ENCODE results near the gene GRK6.
"Not testable (repeated sequence)": the region's sequence is repeated elsewhere in the genome, so short reads cannot be mapped to it uniquely, and the experiment has no call there.

Gene GRK6

GRCh38 chr5:177396078-177396477, 30.4 kb upstream of the GRK6 start:
- DNase-seq = no peak
- in situ Hi-C loops (cut with HindIII; ENCODE audit: low pct_ligation_motif_present, low pct_unique_long_range_greater_than_20kb, low sequenced_read_pairs) = no loop called here

- no peak for DNase-seq
- in situ Hi-C loops (cut with HindIII; ENCODE audit: low pct_ligation_motif_present, low pct_unique_long_range_greater_than_20kb, low sequenced_read_pairs) = no loop called here
Observed at GRCh38 chr5:177396807-177397206, 29.7 kb upstream of the GRK6 start.

- in situ Hi-C loops (cut with HindIII; ENCODE audit: low pct_ligation_motif_present, low pct_unique_long_range_greater_than_20kb, low sequenced_read_pairs) = no loop called here
Observed at GRCh38 chr5:177397875-177398390, 28.5 kb upstream of the GRK6 start.

GRCh38 chr5:177399997-177400868, 26.2 kb upstream of the GRK6 start, which contains the start of gene PFN3:
TSS of gene PFN3 (minus strand) at chr5:177400661. CDS start at chr5:177400576, 85 bp downstream.
- no peak for DNase-seq
- in situ Hi-C loops (cut with HindIII; ENCODE audit: low pct_ligation_motif_present, low pct_unique_long_range_greater_than_20kb, low sequenced_read_pairs) = no loop called here

More at GRCh38 chr5:177397875-177398390, 28.5 kb upstream of the GRK6 start:
- no peak for DNase-seq

- in situ Hi-C loops (cut with HindIII; ENCODE audit: low pct_ligation_motif_present, low pct_unique_long_range_greater_than_20kb, low sequenced_read_pairs) = no loop called here
- peak; percentile 84 for DNase-seq
Observed at GRCh38 chr5:177402271-177403043, 24.0 kb upstream of the GRK6 start.

GRCh38 chr5:177403102-177403791, 23.2 kb upstream of the GRK6 start:
- in situ Hi-C loops (cut with HindIII; ENCODE audit: low pct_ligation_motif_present, low pct_unique_long_range_greater_than_20kb, low sequenced_read_pairs) = no loop called here
- peak; percentile 43 for DNase-seq

- peak; percentile 74 for DNase-seq
- in situ Hi-C loops (cut with HindIII; ENCODE audit: low pct_ligation_motif_present, low pct_unique_long_range_greater_than_20kb, low sequenced_read_pairs) = no loop called here
Observed at GRCh38 chr5:177403792-177404640, 22.5 kb upstream of the GRK6 start.

GRCh38 chr5:177404641-177405179, 21.8 kb upstream of the GRK6 start:
- no peak for DNase-seq

GRCh38 chr5:177405312-177405711, 21.2 kb upstream of the GRK6 start:
- in situ Hi-C loops (cut with HindIII; ENCODE audit: low pct_ligation_motif_present, low pct_unique_long_range_greater_than_20kb, low sequenced_read_pairs) = no loop called here
- DNase-seq = no peak

More at GRCh38 chr5:177404641-177405179, 21.8 kb upstream of the GRK6 start:
- in situ Hi-C loops (cut with HindIII; ENCODE audit: low pct_ligation_motif_present, low pct_unique_long_range_greater_than_20kb, low sequenced_read_pairs) = no loop called here

- in situ Hi-C loops (cut with HindIII; ENCODE audit: low pct_ligation_motif_present, low pct_unique_long_range_greater_than_20kb, low sequenced_read_pairs) = no loop called here
Observed at GRCh38 chr5:177405805-177406204, 20.7 kb upstream of the GRK6 start.

GRCh38 chr5:177409043-177409801, 17.3 kb upstream of the GRK6 start, which contains the start of gene F12:
TSS of gene F12 (minus strand) at chr5:177409564. CDS start at chr5:177409527, 37 bp downstream.
- in situ Hi-C loops (cut with HindIII; ENCODE audit: low pct_ligation_motif_present, low pct_unique_long_range_greater_than_20kb, low sequenced_read_pairs) = no loop called here
- DNase-seq = no peak

More at GRCh38 chr5:177405805-177406204, 20.7 kb upstream of the GRK6 start:
- no peak for DNase-seq

- in situ Hi-C loops (cut with HindIII; ENCODE audit: low pct_ligation_motif_present, low pct_unique_long_range_greater_than_20kb, low sequenced_read_pairs) = no loop called here
- DNase-seq = no peak
Observed at GRCh38 chr5:177410575-177410974, 15.9 kb upstream of the GRK6 start.

GRCh38 chr5:177412603-177413233, 13.8 kb upstream of the GRK6 start:
- in situ Hi-C loops (cut with HindIII; ENCODE audit: low pct_ligation_motif_present, low pct_unique_long_range_greater_than_20kb, low sequenced_read_pairs) = no loop called here
- no peak for DNase-seq

GRCh38 chr5:177414481-177414880, 12.0 kb upstream of the GRK6 start:
- in situ Hi-C loops (cut with HindIII; ENCODE audit: low pct_ligation_motif_present, low pct_unique_long_range_greater_than_20kb, low sequenced_read_pairs) = no loop called here
- no peak for DNase-seq

- in situ Hi-C loops (cut with HindIII; ENCODE audit: low pct_ligation_motif_present, low pct_unique_long_range_greater_than_20kb, low sequenced_read_pairs) = not testable (repeated sequence)
Observed at GRCh38 chr5:177417081-177417480, 9.4 kb upstream of the GRK6 start.

GRCh38 chr5:177419046-177419445, 7.4 kb upstream of the GRK6 start:
- no peak for DNase-seq

More at GRCh38 chr5:177417081-177417480, 9.4 kb upstream of the GRK6 start:
- not testable (repeated sequence) for DNase-seq

More at GRCh38 chr5:177419046-177419445, 7.4 kb upstream of the GRK6 start:
- in situ Hi-C loops (cut with HindIII; ENCODE audit: low pct_ligation_motif_present, low pct_unique_long_range_greater_than_20kb, low sequenced_read_pairs) = no loop called here
